Measurements from ENCODE around the gene HLA-C.
"Not testable (repeated sequence)": the region's sequence is repeated elsewhere in the genome, so short reads cannot be mapped to it uniquely, and the experiment has no call there.

Gene HLA-C

GRCh38 chr6:31251261-31251660 is 20.6 kb downstream of the HLA-C start:
- no peaks in the 10 kb centered on the region for H3K9me3 ChIP-seq
- no peaks in the 10 kb centered on the region for H3K4me1 ChIP-seq
- H3K36me3 ChIP-seq: no peaks in the 10 kb centered on the region
- H3K27me3 ChIP-seq: peaks cover 27% of the 10 kb centered on the region
- no peak for DNase-seq
- TF ChIP-seq, protein P1, sequence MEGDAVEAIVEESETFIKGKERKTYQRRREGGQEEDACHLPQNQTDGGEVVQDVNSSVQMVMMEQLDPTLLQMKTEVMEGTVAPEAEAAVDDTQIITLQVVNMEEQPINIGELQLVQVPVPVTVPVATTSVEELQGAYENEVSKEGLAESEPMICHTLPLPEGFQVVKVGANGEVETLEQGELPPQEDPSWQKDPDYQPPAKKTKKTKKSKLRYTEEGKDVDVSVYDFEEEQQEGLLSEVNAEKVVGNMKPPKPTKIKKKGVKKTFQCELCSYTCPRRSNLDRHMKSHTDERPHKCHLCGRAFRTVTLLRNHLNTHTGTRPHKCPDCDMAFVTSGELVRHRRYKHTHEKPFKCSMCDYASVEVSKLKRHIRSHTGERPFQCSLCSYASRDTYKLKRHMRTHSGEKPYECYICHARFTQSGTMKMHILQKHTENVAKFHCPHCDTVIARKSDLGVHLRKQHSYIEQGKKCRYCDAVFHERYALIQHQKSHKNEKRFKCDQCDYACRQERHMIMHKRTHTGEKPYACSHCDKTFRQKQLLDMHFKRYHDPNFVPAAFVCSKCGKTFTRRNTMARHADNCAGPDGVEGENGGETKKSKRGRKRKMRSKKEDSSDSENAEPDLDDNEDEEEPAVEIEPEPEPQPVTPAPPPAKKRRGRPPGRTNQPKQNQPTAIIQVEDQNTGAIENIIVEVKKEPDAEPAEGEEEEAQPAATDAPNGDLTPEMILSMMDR (IDR thresholded peaks at IDR 0.05; ENCODE audit: low read depth, low read length): no peak
- H3K4me3 ChIP-seq (ENCODE audit: low read depth, low read length): no peak overlapping the region

DNA sequence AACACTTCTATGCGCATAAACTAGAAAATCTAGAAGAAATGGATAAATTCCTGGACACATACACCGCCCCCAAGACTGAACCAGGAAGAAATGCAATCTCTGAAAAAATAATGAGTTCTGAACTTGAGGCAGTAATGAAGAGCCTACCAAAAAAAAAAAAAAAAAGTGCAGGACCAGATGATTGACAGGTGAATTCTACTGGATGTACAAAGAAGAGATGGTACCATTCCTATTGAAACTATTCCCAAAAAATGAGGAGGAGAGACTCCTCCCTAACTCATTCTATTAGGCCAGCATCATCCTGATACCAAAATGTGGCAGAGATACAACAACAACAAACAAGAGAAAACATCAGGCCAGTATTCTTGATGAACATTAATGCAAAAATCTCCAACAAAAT is 22.7 kb downstream of the HLA-C start:
- H3K4me3 ChIP-seq (ENCODE audit: low read depth, low read length): no peak overlapping the region
- TF ChIP-seq, protein P1 (IDR thresholded peaks at IDR 0.05; ENCODE audit: low read depth, low read length): no peak
- H3K4me1 ChIP-seq: no peaks in the 10 kb centered on the region

GRCh38 chr6:31247813-31248212 is 24.1 kb downstream of the HLA-C start:
- no peak for DNase-seq
- TF ChIP-seq, protein P1 (IDR thresholded peaks at IDR 0.05; ENCODE audit: low read depth, low read length): no peak
- peaks cover 35% of the 10 kb centered on the region for H3K27me3 ChIP-seq
- no peaks in the 10 kb centered on the region for H3K9me3 ChIP-seq
- no peaks in the 10 kb centered on the region for H3K4me1 ChIP-seq
- H3K4me3 ChIP-seq (ENCODE audit: low read depth, low read length): no peak overlapping the region
- H3K36me3 ChIP-seq: no peaks in the 10 kb centered on the region

More for the DNA sequence above, 22.7 kb downstream of the HLA-C start:
- Histone ChIP-seq H3K36me3 (no peaks in the 10 kb centered on the region), H3K9me3 (no peaks in the 10 kb centered on the region), H3K27me3 (peaks cover 27% of the 10 kb centered on the region)
- no peak for DNase-seq

DNA sequence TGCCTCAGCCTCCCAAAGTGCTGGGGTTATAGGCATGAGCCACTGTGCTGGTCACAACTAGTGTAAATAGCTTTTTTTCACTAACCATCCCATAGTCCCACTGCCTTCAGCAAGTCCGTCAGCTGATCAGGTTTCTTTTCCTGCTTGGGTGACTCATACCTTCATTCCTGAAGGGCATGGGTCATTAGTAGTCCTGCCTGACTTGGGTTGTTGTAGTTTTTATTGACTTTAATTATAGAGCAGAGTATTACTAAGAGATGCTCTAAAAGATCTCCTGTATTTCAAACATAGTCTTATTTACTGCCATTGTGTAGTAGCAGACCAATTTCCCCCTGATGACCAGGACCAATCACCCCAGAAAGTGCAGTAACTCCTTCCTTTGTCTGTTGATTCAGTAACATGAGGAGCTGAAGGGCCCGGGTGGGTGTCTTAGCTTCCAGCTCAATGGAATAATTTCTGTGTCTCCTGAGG is 25.8 kb downstream of the HLA-C start:
- H3K27me3 ChIP-seq: peaks cover 44% of the 10 kb centered on the region
- no peak overlapping the region for H3K4me3 ChIP-seq (ENCODE audit: low read depth, low read length)
- TF ChIP-seq, protein P1 (IDR thresholded peaks at IDR 0.05; ENCODE audit: low read depth, low read length): no peak
- no peaks in the 10 kb centered on the region for H3K4me1 ChIP-seq
- H3K36me3 ChIP-seq: no peaks in the 10 kb centered on the region
- H3K9me3 ChIP-seq: no peaks in the 10 kb centered on the region
- DNase-seq: no peak

DNA sequence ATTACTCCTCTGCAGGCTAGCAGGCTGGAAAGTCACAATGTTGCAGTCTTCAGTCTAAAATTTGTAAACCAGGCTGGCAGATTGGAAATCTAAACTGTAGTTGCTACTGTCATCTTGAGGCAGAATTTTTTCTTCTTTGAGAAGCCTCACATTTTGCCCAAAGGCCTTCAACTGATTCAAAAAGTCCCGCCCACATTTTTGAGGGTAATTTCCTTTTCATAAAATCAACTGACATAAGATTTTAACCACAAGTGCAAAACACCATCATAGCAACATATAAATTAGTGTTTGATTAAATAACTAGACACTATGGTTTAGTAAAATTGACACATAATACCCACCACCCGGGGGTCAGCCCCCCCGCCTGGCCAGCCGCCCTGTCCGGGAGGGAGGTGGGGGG is 28.4 kb downstream of the HLA-C start:
- DNase-seq: no peak
- Histone ChIP-seq H3K36me3 (no peaks in the 10 kb centered on the region), H3K9me3 (no peaks in the 10 kb centered on the region), H3K4me1 (no peaks in the 10 kb centered on the region), H3K27me3 (peaks cover 38% of the 10 kb centered on the region), H3K4me3 (ENCODE audit: low read depth, low read length) (no peak overlapping the region)
- TF ChIP-seq, protein P1 (IDR thresholded peaks at IDR 0.05; ENCODE audit: low read depth, low read length): no peak

DNA sequence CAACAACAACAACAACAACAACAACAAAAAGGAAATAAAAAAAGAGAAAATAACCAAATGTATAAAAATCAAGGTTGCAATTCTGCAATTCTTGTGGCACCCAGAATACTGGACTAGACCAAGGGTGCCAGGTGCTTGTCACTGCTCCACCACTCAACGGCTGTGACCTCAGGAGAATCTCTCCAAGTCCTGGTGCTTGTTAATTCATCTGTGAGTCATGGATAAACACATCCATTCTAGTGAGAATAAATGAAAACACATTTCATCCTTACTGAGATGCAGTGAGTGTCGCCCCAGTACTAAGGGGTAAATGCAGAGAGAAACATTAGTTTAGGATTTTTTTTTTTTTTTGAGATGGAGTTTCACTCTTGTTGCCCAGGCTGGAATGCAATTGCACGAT is 32.0 kb downstream of the HLA-C start:
- H3K36me3 ChIP-seq: no peaks in the 10 kb centered on the region
- H3K27me3 ChIP-seq: peaks cover 54% of the 10 kb centered on the region
- H3K4me3 ChIP-seq (ENCODE audit: low read depth, low read length): no peak overlapping the region
- DNase-seq: no peak
- H3K4me1 ChIP-seq: no peaks in the 10 kb centered on the region
- TF ChIP-seq, protein P1 (IDR thresholded peaks at IDR 0.05; ENCODE audit: low read depth, low read length): no peak
- no peaks in the 10 kb centered on the region for H3K9me3 ChIP-seq

- not testable (repeated sequence) for H3K4me3 ChIP-seq (ENCODE audit: low read depth, low read length); DNase-seq; H3K36me3 ChIP-seq; H3K4me1 ChIP-seq; H3K9me3 ChIP-seq
- peaks cover 59% of the 10 kb centered on the region for H3K27me3 ChIP-seq
Measured at GRCh38 chr6:31234101-31234500, 37.8 kb downstream of the HLA-C start.

Data from BE2C (cell line).